GM18870 (cell line): ENCODE data around the gene TRMU.

Experiments
- ATAC-seq: cut with Tn5 transposase; IDR thresholded peaks from one replicate; pipeline ENCODE4 v1.9.1; 2021; ENCODE audit warnings: moderate library complexity; ENCODE audit not compliant: unreplicated experiment

TRMU gene

DNA sequence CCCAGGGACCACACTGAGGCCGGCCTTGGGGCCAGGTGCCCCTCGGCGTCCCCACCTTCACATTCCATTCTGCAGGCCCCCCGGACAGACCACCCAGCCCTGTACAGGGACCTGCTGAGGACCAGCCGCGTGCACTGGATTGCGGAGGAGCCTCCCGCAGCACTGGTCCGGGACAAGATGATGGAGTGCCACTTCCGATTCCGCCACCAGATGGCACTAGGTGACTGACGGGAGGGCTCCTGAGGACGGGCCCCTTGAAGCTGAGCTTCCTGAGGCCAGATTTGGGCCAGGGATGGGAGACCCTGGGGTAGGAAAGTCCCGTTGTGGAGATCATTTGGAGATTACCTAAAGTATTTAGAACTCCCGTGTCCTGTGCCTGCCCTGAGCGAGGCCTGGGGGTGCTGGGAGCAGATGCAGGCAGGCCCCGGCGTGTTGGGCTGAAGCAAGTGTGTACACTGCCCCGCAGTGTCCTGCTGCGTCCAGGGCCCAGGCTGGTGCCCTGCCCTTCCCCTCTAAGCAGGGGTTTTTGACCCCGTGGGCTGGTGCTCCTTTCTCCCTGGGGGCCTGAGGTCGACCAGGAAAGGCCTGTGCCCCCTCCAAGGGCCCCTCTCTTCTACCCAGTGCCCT lies 20.0 kb downstream of the TRMU start:
- no peak for ATAC-seq

- ATAC-seq = no peak
Measured at GRCh38 chr22:46355996-46356471, 20.5 kb downstream of the TRMU start.

GRCh38 chr22:46356496-46357480 lies 21.3 kb downstream of the TRMU start:
- ATAC-seq = no peak

- no peak for ATAC-seq
Measured at GRCh38 chr22:46357711-46358520, 22.4 kb downstream of the TRMU start.

GRCh38 chr22:46358766-46359165 lies 23.3 kb downstream of the TRMU start:
- ATAC-seq = no peak

DNA sequence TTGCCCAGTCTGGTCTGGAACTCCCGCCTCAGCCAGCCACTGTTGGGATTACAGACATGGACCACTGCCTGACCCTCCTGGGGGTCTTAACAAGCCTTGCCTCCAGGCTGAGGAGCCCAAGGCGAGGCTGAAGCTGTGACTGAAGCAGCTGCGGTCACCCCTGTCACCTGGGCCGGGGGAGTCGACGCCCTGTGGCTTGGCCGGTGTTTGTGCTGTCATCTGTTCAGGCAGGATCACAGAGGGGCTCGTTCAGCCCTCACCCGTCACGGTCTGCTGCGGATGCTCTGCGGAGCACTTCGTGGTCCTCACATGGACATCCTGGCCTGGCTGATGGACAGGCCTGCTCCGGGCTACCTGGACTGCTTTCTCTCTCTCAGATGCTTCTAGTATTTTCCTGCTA lies 23.8 kb downstream of the TRMU start:
- ATAC-seq = no peak

DNA sequence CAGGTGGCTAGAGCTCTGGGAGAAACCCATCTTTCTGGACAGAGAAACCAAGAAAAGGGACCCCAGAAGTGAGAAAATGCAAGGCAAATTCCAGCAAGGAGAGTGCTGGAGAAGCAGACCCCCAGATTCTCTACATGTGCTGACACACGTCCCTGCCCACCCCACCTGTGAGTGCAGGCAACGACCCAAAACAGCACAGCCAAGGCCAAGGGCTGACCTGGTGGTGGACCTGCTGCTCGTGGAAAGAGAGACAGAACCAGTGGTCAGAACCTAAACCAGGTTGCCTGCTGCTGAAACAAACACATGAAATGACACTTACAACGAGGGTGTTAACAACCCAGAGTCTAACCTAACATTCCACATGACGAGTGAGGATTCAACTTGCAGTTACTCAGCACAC lies 24.6 kb downstream of the TRMU start:
- ATAC-seq = no peak

DNA sequence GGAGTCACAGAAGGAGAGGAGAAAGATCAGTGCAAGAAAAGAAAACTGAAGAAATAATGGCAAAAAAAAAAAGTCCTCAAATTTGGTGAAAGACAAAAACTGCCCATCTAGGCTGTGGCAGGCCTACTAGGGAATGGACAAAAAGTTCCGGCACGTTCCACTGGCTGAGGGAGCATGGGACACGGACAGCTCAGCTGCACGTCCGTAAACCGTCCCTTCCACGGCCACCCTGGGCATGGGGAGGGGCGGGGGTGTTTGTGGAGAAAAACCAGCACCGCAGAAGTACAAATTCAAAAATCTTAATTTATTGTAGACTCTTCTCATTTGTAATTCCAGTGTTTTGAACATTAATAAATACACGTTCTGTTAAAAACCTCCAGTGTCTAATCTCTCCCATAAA lies 25.4 kb downstream of the TRMU start:
- ATAC-seq = no peak

DNA sequence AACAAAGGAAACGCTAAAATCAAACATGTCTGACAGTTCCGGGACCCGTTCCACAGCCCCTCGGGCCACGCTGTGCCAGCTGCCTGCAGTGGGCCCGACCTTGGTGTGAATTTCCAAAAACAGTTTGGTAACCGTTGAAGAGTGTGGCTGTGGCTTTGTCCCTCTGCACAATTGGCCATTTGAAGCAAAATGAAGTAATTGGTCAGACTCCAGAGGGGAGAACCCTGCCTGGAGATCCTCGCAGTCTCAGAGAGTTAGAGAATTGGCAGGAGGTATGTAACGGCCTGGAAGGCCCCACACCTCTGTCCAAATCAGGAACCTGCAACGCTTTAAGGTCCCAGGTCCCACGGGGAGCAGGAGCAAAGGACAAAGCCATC lies 26.3 kb downstream of the TRMU start:
- no peak for ATAC-seq

DNA sequence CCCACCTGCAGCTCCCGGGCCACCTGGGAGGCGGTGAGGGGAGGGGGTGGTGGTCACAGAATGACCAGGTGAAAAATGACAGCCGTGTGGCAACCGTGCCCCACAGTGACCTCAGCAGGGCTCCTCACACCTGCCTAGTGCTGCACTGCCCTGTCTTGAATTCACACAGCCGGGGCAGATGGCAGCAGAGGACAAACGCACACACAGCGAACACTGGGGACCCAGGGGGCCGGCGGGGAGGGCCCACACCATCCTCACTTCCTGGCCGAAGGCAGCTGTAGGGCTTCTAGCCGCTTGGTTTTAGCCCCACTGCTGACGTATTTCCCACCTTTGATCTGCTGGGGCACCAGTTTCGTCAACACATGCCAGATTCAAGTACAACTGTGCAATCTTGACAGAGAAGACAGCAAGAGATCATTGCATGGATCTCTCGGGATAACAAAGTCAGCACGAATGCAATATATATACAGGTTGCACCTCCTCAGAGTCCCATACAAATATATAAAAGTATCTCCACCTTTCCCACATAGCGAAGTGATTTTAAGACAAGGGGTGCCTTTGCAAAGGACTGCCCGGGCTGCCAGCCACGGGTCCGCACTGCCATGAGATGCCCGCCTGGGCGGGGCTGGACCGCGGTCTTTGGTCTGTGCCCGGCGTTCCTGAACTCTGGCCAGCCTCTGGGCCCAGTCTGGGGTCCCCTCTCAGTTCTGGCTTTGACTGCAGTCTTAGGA lies 26.9 kb downstream of the TRMU start:
- no peak for ATAC-seq

DNA sequence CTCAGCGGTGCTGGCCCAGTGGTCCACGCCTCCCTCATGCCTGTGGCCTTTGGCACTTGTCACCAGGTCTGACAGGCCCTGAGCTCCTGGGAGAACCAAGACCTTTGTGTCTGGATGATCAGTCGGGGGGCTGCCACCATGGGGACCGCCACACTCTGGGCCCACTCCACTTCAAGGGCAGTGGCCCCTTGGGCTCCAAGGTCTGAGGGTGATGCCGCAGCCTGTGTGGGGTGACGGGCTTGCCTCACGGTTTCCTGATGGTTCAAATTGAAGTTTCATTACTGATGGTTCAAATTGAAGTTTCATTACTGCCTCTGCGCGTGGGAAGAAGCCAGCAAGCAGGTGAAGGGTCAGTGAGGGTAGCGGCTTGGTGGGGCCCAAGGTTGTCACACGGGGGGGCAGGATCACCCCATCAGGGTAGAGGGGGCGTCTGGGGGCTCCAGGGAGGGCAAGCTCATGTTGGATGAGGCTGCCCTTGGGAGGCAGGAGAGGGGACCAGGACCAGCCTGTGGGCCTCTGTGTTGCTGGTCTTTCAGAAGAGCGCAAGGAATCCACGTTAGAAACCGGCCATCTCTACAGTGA lies 27.5 kb downstream of the TRMU start:
- no peak for ATAC-seq

DNA sequence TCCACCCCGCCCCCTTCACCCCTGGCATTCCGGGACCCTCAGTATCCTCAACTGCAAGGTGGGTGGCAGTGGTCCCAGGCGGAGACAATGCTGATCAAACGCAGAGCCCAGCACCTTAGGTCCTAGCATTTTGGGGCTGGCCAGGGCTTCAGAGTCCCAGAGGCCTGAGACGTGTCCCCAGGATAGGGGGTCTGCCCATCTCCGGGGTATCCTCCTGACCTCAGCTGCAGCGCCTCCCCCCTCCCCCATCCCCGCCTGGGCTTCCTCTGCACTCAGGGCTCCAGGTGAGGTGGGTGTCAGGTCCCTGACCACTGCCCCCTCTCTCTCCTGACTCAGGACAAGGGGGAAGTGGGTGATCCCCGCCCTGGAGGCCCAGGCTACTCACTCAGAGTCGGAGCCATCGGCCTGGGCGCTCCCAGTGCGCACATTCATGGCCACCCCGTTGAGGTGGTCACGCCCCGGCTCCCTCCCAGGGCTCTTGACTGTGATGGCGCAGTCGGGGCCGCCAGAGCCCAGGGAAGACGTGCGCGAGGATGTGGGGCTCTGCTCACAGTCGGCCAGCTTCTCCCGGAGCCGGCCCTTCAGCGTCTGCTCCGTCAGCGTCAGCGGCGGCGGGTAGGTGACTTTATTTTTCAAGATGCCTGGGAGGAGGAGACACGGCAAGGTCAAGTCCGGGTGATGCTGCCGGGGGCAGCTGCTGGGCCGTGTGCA lies 28.3 kb downstream of the TRMU start:
- no peak for ATAC-seq

- no peak for ATAC-seq
Measured at GRCh38 chr22:46364341-46365165, 29.0 kb downstream of the TRMU start.

- ATAC-seq = no peak
Measured at GRCh38 chr22:46365166-46365624, 29.7 kb downstream of the TRMU start.

DNA sequence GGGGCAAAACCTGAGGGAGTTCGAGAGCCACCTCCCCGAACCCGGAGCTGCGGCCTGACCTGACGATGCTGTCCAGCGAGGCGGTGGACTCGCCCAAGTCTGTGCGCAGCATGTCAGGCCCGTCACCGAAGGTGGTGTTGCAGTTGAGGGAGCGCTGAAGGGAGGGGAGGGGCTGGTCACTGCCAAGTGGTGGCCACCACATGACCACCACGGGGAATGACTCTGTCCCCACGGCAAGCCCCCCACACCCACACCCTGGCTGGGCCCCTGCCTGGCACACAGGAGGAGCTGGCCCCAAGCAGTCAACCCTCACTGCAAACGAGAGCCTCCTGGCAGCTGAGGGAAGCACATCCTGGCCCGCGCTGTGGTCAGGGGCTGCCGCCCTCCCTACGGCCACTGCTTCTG lies 30.8 kb downstream of the TRMU start:
- no peak for ATAC-seq

DNA sequence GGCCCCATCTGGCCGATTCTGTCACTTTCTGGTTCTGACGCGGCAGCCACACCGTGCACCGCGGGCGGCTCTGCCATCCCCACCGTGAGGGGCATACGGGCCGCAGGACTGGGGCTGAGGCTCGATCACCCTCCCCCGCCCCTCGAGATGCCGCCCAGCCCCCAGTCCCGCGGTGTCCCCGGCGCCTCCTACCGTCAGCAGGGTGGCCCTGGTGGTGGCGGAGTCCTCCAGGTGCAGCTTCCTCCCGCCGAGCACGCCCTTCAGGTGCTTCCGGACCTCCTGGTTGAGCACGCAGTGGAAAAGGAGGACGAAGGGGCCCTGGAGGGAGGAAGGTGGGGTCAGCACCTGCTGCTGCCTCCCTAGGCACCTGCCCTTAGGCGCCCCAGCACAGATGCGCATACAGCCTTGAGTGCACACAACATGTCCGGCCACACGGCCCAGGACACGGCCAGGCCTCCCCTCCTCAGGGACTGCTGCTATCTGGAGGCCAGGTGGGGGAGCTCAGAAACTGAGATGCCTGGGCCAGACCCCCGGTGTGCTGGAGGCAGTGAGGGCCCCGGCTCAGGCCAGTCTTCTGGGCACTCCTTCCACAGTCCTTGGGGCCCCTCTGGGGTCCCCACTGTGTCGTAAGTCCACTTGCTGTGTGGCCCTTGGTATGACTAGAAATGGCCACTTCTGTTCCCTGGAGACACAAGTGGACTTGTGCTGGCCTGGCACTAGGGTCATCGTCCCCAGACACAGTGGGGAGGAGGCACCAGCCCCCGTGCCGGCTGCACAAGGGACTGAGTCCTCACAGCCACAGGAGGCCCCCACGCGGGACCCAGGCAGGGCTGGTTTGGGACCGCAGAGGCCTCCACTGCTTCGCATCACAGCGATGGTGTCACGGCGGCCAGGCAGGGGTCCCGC lies 31.5 kb downstream of the TRMU start:
- ATAC-seq = no peak

- no peak for ATAC-seq
Measured at GRCh38 chr22:46367707-46368191, 32.2 kb downstream of the TRMU start.

- no peak for ATAC-seq
Measured at GRCh38 chr22:46368422-46368821, 32.9 kb downstream of the TRMU start.
